Ovary (tissue), 3 donors: ENCODE results near the gene AUTS2.

Source experiments
- POLR2A ChIP-seq: fragments of 450-650 bp; IDR thresholded peaks from one replicate; pipeline ENCODE4 v1.6.1; 2017; ENCODE audit warnings: antibody characterized with exemption, mild to moderate bottlenecking, moderate library complexity
- TF ChIP-seq, protein P1 (sequence below), 3 donors: fragments of 450-650 bp in 2 of 3; fragments of 200-600 bp in 1 of 3; IDR thresholded peaks; one replicate each; pipeline versions ENCODE4 v1.5.1 to v1.8.0; 2016 to 2022; ENCODE audit warnings: antibody characterized with exemption in 3 of 3, mild to moderate bottlenecking in 1 of 3
- donor health status: DM: no; HTN: no; CAD: no.

GRCh38 chr7:70178211-70178610 is 579.9 kb downstream of the AUTS2 start:
- TF ChIP-seq, protein P1, sequence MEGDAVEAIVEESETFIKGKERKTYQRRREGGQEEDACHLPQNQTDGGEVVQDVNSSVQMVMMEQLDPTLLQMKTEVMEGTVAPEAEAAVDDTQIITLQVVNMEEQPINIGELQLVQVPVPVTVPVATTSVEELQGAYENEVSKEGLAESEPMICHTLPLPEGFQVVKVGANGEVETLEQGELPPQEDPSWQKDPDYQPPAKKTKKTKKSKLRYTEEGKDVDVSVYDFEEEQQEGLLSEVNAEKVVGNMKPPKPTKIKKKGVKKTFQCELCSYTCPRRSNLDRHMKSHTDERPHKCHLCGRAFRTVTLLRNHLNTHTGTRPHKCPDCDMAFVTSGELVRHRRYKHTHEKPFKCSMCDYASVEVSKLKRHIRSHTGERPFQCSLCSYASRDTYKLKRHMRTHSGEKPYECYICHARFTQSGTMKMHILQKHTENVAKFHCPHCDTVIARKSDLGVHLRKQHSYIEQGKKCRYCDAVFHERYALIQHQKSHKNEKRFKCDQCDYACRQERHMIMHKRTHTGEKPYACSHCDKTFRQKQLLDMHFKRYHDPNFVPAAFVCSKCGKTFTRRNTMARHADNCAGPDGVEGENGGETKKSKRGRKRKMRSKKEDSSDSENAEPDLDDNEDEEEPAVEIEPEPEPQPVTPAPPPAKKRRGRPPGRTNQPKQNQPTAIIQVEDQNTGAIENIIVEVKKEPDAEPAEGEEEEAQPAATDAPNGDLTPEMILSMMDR (IDR thresholded peaks at IDR 0.05), result no peak
- TF ChIP-seq POLR2A, result no peak
